Activated T-helper 1 cell treated with anti-CD3 and anti-CD28 coated beads, Interleukin-12 subunit alpha, Interleukin-12 subunit beta, Interleukin-2, Interleukin-4 antibody, amounts not matched to agents 30 ng/mL and 10 ng/mL and 1 ng/mL, durations not matched to agents 14 hours and 24 hours and 36 hours (primary cell): ENCODE results near the gene MGAT4A. TPM values are rescaled to one million over a fixed set of nuclear protein-coding genes. Genes with fewer than 3 reads are reported as not detected.
"Not testable (repeated sequence)": the region's sequence is repeated elsewhere in the genome, so short reads cannot be mapped to it uniquely, and the experiment has no call there.

Experiments
- DNase-seq: peaks from one replicate; pipeline ENCODE4 v3.0.0; 2021; ENCODE audit warnings: low spot score
- H3K27ac Mint-ChIP-seq: one replicate; pipeline ENCODE4 v1.8.0; 2021; ENCODE audit warnings: mild to moderate bottlenecking, mixed read lengths
- H3K27me3 Mint-ChIP-seq: one replicate; pipeline ENCODE4 v1.8.0; 2022; ENCODE audit warnings: mild to moderate bottlenecking, moderate library complexity, mixed read lengths; ENCODE audit not compliant: insufficient read depth
- H3K36me3 Mint-ChIP-seq: one replicate; pipeline ENCODE4 v1.8.0; 2021; ENCODE audit warnings: low read depth, mixed read lengths
- H3K4me1 Mint-ChIP-seq: one replicate; pipeline ENCODE4 v1.8.0; 2021; ENCODE audit warnings: low read depth, mixed read lengths
- H3K4me3 Mint-ChIP-seq: one replicate; pipeline ENCODE4 v1.8.0; 2021; ENCODE audit warnings: mild to moderate bottlenecking, moderate library complexity, mixed read lengths
- H3K9me3 Mint-ChIP-seq: one replicate; pipeline ENCODE4 v1.8.0; 2021; ENCODE audit warnings: mixed read lengths
- intact Hi-C: fragments of 100-400 bp; cut with micrococcal nuclease; formaldehyde crosslinking; loops from one replicate; pipeline ENCODE4 v1.15.1; 2024
- total RNA-seq: library from RNA; stranded (reverse); gene quantifications from 2 replicates; pipeline ENCODE4 v1.2.3, GENCODE V29; 2022

Gene MGAT4A
- total RNA-seq, 1 donor from 2014 or later = 49.7 TPM

DNA sequence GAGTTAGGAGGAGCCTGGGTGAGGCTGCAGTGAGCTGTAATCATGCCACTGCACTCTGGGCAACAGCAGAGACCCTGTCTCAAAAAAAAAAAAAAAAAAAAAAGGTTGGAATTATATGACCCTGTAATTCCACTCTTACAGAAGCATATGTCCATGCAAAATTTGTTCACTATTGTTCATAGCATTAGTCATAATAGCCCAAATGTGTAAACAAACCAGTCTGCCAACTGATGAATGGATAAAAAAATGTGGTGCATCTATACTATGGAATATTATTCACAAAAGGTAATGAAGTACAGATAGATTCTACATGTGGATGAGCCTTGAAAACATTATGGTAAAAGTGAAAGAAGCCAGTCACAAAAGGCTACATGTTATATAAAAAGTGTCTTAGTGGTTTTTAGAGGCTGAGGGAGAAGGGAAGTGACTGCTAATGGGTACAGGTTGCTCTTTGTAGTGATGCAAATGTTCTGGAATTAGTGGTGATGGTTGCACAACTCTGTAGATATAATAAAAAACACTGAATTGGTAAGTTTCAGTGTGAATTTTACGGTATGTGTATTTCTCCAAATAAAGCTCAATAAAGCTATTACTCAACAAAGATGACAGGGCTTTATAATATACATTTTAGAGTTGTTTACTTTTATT, 132.0 kb downstream of the MGAT4A start:
- peaks cover 2% of the 10 kb centered on the region for H3K9me3 Mint-ChIP-seq
- peaks cover 44% of the 10 kb centered on the region for H3K36me3 Mint-ChIP-seq
- H3K27me3 Mint-ChIP-seq = no peaks in the 10 kb centered on the region
- intact Hi-C loops = no loop called here
- peak overlapping the region; percentile 50 for H3K27ac Mint-ChIP-seq
- DNase-seq = no peak
- no peak overlapping the region for H3K4me3 Mint-ChIP-seq
- H3K4me1 Mint-ChIP-seq = peaks cover 14% of the 10 kb centered on the region

DNA sequence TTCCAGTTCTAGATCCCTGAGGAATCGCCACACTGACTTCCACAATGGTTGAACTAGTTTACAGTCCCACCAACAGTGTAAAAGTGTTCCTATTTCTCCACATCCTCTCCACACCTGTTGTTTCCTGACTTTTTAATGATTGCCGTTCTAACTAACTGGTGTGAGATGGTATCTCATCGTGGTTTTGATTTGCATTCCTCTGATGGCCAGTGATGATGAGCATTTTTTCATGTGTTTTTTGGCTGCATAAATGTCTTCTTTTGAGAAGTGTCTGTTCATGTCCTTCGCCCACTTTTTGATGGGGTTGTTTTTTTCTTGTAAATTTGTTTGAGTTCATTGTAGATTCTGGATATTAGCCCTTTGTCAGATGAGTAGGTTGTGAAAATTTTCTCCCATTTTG, 136.3 kb downstream of the MGAT4A start:
- intact Hi-C loops, H3K27ac Mint-ChIP-seq, H3K4me3 Mint-ChIP-seq, H3K27me3 Mint-ChIP-seq, H3K4me1 Mint-ChIP-seq, DNase-seq, H3K9me3 Mint-ChIP-seq: not testable (repeated sequence)
- peaks cover 49% of the 10 kb centered on the region for H3K36me3 Mint-ChIP-seq

DNA sequence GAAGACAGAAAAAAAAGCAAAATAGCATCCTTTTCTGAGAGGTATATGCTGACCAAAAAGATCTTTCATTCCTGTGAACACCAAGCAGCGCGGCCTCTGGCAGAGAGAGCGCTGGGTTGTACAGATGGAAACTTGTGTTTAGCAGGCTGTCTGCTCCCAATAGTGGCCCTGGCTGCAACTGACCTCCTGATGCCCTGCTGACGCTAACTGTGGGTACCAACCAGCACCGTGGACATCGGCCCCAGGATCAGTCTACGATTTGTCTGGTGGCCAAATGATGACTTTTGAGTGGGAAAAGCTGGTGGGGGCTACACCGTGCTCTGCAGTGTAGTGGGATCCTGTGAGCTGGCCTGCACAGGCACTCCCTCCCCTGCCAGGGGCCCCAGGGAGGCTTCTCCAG, 138.4 kb downstream of the MGAT4A start:
- H3K27me3 Mint-ChIP-seq = no peaks in the 10 kb centered on the region
- intact Hi-C loops = no loop called here
- no peaks in the 10 kb centered on the region for H3K4me1 Mint-ChIP-seq
- no peak overlapping the region for H3K27ac Mint-ChIP-seq
- H3K36me3 Mint-ChIP-seq = peaks cover 55% of the 10 kb centered on the region
- DNase-seq = no peak
- peaks cover 10% of the 10 kb centered on the region for H3K9me3 Mint-ChIP-seq
- H3K4me3 Mint-ChIP-seq = no peak overlapping the region

DNA sequence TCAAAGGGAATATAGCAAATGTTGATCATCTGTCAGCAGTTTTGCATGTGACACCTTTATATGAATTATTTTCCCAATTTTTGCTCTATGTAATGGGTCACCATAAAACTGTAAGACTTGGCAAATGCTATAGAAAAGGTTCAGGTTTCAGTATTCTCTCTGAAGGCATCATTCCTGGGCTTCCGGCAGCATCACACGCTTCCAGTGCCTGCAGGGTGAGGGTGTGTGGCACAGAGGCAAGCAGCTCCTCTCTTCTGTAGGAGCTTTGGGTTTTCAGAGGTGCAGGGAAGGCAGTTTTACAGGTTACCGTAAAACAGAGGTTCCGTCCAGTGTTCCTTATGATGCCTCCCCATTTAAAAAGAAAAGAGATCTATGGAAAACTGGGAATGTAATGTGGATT, 141.4 kb downstream of the MGAT4A start:
- intact Hi-C loops = no loop called here
- no peak for DNase-seq
- peaks cover 54% of the 10 kb centered on the region for H3K36me3 Mint-ChIP-seq
- H3K4me1 Mint-ChIP-seq = no peaks in the 10 kb centered on the region
- no peaks in the 10 kb centered on the region for H3K27me3 Mint-ChIP-seq
- no peak overlapping the region for H3K27ac Mint-ChIP-seq
- no peak overlapping the region for H3K4me3 Mint-ChIP-seq
- H3K9me3 Mint-ChIP-seq = peaks cover 10% of the 10 kb centered on the region

DNA sequence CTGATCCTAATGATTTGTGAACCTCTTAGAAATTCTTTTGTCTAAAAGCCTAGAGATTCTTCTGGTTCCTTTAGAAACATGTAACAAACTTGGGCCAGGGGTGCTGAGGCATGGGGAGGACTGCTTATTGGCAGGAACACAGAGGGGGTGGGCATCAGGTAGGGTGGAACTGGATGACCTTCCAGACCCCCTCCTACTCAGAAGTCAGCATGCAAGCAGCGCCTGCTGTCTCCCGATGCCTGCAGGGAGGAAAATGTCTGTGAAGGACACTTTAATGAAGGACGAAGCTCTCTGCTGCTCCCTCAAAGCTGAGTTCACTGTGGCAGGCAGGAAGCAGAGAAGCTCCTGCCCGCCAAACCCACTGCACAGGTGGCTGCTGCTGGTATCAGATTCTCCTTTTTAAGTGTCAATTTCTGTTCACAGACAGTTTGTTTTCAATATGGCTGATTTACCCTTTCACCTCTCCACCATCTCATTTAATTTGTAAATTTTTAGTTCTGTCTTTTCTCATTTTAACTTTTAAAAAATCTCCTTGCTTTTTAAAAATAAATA, 142.0 kb downstream of the MGAT4A start:
- intact Hi-C loops = no loop called here
- DNase-seq = no peak
- H3K36me3 Mint-ChIP-seq = peaks cover 50% of the 10 kb centered on the region
- no peaks in the 10 kb centered on the region for H3K4me1 Mint-ChIP-seq
- H3K4me3 Mint-ChIP-seq = no peak overlapping the region
- no peak overlapping the region for H3K27ac Mint-ChIP-seq
- no peaks in the 10 kb centered on the region for H3K27me3 Mint-ChIP-seq
- peaks cover 8% of the 10 kb centered on the region for H3K9me3 Mint-ChIP-seq

DNA sequence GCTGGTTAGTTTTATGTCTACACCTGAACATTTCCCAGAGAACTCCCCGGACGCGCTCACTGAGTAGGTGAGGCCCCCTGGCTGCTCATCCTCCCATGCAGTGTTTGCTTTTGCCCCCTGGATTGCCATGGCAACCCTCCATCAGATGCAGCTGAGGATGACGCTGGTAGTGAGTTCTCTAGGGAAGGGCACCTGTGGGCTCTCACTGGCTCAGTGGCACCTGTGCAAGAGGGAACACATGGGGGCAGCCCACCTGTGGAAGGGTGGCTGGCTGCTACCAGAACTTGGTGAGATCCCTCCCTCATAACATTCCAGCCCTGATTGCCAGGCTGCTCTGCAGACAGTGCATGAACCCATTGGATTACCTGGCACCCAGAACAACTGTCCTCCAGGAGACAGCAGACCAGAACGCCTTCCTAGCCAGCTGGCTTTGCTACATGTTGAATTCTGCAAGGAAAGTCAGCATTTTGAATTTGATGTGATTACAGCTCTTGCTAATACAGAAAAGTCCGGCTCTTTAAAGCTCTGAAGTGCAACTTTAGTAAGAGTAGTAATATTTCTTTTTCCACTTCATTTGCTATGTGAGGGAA, 144.3 kb downstream of the MGAT4A start:
- H3K36me3 Mint-ChIP-seq = peaks cover 49% of the 10 kb centered on the region
- no peak overlapping the region for H3K27ac Mint-ChIP-seq
- no peak for DNase-seq
- no peak overlapping the region for H3K4me3 Mint-ChIP-seq
- no peaks in the 10 kb centered on the region for H3K4me1 Mint-ChIP-seq
- no peaks in the 10 kb centered on the region for H3K9me3 Mint-ChIP-seq
- intact Hi-C loops = no loop called here
- no peaks in the 10 kb centered on the region for H3K27me3 Mint-ChIP-seq

DNA sequence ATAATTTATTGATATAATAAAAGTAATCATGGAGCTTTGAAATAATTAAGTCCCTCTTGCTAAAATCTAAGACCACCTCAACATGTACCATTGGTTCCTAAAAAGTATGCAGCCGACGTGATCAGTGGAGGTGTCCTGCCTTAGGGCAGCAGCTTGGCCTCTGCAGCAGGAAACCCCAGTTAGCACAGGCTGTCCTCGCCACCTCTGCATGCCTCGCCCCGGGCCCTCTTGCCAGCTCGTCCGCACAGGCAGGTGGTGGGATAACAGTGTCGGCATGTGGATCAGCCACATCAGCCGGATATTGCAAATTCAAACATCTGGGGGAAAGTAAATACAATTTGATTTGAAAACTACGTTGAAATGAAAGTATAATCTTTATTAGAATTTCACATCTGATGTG, 145.5 kb downstream of the MGAT4A start:
- no peak for DNase-seq
- no peaks in the 10 kb centered on the region for H3K27me3 Mint-ChIP-seq
- H3K4me1 Mint-ChIP-seq = no peaks in the 10 kb centered on the region
- no peaks in the 10 kb centered on the region for H3K9me3 Mint-ChIP-seq
- H3K36me3 Mint-ChIP-seq = peaks cover 42% of the 10 kb centered on the region
- H3K27ac Mint-ChIP-seq = no peak overlapping the region
- intact Hi-C loops = no loop called here
- no peak overlapping the region for H3K4me3 Mint-ChIP-seq

DNA sequence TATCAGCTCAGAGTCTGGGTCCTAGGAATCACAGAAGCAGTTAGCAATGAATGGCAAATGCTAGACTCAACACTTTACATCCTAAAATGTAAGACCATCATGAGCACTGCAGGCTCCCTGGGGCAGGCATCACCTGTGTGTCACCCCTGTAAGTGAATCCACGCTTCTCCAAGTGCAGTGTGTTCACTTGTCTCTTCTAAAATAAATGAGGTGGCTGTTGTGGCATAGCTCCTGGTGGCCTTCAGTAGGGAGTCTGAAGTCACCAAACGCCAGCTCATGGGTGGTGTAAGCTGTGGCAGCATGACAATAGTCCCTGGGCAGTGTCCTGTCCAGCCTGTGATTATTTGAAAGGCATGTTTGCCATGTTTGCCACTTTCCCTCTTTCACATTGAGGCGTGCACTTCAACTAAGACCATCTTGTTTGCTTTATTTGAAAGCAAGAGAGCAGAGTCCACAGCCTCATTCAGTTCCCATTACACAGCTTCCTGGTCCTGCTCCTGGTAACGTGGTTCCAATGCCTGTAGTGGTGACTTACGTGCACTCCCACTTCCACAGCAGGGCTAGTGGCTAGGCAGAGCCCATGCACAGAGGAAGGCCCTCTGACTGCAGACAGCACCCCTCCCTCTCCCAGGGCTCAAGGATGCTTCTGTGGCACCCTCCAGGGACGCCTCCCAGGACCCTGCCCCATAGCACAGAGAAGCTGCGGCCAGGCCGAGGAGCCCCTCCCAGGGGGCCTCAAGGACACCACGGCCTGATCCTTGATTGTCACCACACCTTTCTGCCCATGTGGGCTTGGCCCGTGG, 146.9 kb downstream of the MGAT4A start:
- peaks cover 36% of the 10 kb centered on the region for H3K36me3 Mint-ChIP-seq
- intact Hi-C loops = no loop called here
- no peaks in the 10 kb centered on the region for H3K4me1 Mint-ChIP-seq
- DNase-seq = no peak
- no peak overlapping the region for H3K4me3 Mint-ChIP-seq
- no peaks in the 10 kb centered on the region for H3K9me3 Mint-ChIP-seq
- H3K27me3 Mint-ChIP-seq = no peaks in the 10 kb centered on the region
- no peak overlapping the region for H3K27ac Mint-ChIP-seq

DNA sequence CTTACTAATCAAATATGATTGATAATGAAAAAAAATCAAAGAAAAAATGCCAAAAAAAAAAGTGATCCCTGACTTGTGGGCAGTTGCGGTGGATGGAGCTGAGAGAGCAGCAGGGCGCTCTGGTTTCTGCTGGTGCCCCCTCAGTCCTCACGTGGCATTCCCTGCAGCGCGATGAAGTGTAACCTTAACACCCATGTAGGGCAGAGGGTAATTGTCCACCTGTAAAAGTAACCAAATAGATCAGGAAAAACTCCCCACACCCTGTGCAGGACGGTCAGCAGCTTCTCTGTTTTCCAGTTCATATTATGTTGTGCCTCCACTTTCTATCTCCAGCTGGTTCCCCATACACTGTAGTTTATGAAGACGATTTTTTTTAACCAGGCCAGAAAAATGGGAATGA, 147.7 kb downstream of the MGAT4A start:
- peaks cover 37% of the 10 kb centered on the region for H3K36me3 Mint-ChIP-seq
- no peak overlapping the region for H3K27ac Mint-ChIP-seq
- no peaks in the 10 kb centered on the region for H3K4me1 Mint-ChIP-seq

DNA sequence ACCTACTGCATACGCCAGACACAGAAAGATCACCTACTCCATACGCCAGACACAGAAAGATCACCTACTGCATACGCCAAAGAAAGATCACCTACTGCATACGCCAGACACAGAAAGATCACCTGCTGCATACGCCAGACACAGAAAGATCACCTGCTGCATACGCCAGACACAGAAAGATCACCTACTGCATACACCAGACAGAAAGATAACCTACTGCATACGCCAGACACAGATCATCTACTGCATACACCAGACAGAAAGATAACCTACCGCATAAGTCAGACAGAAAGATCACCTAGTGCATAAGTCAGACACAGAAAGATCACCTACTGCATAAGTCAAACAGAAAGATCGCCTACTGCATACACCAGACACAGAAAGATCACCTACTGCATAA, 148.4 kb downstream of the MGAT4A start:
- Mint-ChIP-seq H3K27me3 (no peaks in the 10 kb centered on the region), H3K9me3 (no peaks in the 10 kb centered on the region), H3K36me3 (peaks cover 39% of the 10 kb centered on the region), H3K27ac (no peak overlapping the region), H3K4me1 (no peaks in the 10 kb centered on the region), H3K4me3 (no peak overlapping the region)
- intact Hi-C loops = no loop called here
- DNase-seq = no peak

More for the DNA sequence above, 147.7 kb downstream of the MGAT4A start:
- no peak overlapping the region for H3K4me3 Mint-ChIP-seq
- H3K9me3 Mint-ChIP-seq = no peaks in the 10 kb centered on the region
- intact Hi-C loops = no loop called here
- no peak for DNase-seq
- no peaks in the 10 kb centered on the region for H3K27me3 Mint-ChIP-seq

DNA sequence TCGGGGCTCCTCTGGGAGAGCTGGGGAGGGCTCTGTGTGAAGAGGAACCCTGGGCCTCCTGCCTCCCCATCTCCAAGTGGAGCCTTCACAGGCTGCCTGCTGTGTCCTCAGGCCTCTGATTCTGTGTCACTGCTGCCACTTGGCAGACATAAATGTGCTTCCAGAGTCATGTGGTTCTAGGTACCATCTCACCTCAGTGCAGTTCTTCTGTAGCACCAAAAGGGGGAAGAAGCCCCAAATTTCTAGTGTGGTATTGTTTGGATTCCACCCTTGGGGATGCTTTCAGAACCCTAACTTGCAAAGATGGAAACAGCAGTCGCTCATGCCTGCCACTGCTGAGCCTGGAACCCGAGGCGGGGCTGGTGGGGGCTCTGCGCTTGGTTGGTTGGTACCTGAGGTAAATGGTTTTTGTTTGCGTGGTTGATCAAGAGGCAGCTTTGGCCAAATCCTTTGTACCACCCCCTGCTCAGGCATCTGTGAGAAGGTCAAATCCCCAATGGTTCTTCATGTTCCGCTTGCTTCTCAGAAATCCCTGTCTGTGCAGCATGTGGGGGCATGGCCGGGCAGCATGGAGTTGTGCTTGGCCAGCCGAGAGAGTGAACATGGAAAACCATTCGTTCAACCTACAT, 150.2 kb downstream of the MGAT4A start:
- Mint-ChIP-seq H3K4me1 (no peaks in the 10 kb centered on the region), H3K4me3 (no peak overlapping the region), H3K27ac (no peak overlapping the region), H3K36me3 (peaks cover 30% of the 10 kb centered on the region), H3K27me3 (no peaks in the 10 kb centered on the region), H3K9me3 (no peaks in the 10 kb centered on the region)
- no peak for DNase-seq
- intact Hi-C loops = no loop called here

DNA sequence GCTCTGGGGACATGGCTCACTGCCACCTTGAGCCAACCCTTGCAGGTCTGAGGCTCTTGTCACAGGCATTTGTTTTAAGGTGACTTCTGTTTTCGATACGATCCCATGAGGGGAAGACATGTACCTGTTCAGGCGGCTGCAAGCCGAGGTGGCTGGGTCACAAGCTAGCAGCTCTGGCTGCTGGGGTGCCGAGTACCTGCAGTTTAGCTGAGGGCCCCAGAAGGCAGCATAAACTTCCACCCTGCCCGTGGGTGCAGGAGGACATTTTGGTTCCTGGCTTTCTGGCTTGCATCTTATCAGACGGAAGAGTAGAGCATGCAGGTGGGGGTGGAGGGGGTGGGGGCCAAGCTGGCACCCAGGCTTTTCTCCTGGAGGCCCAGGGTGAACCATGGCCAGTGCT, 151.0 kb downstream of the MGAT4A start:
- no peaks in the 10 kb centered on the region for H3K4me1 Mint-ChIP-seq
- DNase-seq = no peak
- no peaks in the 10 kb centered on the region for H3K27me3 Mint-ChIP-seq
- intact Hi-C loops = no loop called here
- H3K27ac Mint-ChIP-seq = peak overlapping the region; percentile 63
- H3K36me3 Mint-ChIP-seq = peaks cover 35% of the 10 kb centered on the region
- H3K4me3 Mint-ChIP-seq = no peak overlapping the region
- no peaks in the 10 kb centered on the region for H3K9me3 Mint-ChIP-seq

DNA sequence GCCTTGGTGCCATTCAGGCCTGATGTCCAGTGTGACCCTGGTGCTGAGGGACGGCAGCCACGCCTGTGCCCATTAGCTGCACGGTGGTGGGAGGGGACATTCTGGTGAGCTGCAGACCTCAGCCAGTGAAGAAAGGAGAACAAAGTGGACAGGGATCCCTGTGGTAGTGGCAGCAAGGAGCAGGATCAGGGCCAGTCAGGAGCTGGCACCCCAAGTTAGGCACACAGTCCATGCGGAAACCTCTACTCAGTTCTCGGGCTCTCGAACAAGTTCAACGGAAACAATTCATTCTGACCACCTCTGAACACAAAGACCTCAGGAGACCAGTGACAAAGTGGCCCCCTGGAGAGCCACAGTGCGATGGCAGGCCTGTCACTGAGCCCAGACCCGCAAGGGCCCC, 152.7 kb downstream of the MGAT4A start:
- Mint-ChIP-seq H3K27ac (no peak overlapping the region), H3K4me3 (no peak overlapping the region), H3K4me1 (no peaks in the 10 kb centered on the region), H3K27me3 (no peaks in the 10 kb centered on the region), H3K36me3 (peaks cover 37% of the 10 kb centered on the region), H3K9me3 (no peaks in the 10 kb centered on the region)
- no peak for DNase-seq
- intact Hi-C loops = no loop called here
